Measurements from ENCODE around the gene TRPV4.
A peak's percentile ranks its signal among the peaks of the same experiment; 100 is the strongest.

Gene TRPV4

DNA sequence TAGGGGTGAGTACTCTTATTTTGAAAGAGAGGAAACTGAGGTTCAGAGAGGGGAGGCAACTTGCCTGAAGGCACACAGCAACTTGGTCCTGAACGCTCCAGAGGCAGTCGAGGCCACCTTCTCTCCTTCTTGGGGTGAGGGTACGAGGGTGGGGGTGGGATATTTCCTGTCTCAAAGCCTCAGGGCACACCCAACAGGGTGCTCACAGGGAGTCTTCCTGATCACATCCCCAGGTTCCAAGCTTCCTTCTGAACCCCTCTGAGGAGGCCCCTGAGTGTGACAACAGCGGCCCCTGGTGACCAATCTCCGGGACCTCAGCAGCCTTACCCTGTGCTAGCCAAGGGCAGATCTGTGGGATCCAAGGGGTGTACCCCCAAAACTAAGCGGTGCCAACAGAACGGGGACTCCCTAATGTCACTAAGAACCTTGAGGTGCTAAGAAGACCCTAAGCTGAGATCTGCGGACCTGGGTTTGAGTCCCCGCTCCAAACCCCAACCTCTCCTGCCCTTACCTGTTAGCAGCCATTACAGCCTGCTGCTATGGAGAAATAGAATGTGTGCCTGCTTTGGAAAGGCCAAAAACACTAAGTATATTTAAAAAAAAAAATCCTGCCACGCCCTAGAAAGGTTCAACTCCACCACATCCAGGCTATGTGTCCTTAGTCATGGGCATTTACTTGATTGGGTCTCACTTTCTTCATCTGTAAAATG is 57.9 kb downstream of the TRPV4 start:
- DNase-seq, result peak; percentile 55

DNA sequence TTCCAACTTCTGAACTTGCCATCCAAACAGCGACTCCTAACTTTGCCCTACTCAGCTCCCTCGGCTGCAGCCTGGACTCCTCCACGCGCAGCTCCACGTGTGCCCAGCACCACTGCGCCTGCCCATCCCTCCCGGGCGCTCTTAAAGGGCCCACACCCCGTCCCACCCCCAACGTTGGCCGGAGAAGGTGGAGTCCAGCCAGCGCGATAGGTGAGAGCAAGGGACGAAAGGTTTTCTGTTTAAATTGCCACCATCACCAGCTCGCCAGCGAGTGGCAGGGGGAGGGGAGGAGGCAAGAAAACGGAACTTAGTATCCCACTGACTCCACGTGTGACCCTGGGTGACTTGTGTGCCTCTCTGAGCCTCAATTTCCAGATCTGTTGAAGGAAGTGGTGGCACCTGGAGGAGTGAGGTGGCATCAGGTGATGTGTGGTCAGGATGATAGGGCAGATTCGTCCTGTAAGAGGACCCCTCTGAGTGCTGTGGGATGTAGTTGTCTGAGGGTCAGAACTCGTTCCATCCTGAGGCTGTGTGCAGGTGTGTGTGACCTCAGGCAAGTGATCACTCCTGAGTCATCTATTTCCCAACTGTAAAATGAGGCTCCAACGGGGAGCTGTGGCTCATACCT is 59.7 kb downstream of the TRPV4 start:
- DNase-seq, result no peak

DNA sequence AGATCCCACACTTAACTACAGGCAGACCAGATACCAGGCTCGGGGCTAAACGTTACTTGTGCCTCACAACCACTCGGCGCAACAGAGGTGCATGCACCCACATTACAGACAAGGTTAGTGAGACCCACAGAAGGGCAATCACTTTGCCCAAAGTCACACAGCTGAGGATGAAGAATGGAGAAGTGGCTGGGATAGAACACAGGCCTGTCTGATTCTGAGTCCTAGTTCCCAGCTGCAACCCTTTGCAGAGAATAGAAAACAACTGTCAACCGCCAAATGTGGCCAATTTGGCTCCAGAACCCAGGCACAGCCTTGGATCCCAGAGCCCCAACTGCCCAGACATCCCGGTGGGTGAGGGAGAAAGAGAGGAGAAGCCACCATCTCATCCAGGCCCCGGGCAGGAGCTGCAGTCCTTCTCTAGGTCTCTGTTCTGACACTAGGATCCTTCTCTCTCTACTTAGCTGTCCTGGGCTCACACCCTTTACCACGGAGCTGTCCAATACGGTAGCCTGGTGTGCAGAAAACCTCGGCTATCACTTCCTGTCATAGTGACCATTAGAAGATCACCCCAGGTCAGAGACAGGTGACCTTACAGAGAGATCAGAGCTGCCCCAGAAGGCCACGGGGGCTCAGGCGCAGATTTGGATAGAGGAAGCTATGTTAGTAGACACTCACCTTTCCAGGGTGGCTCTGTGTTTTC is 60.4 kb downstream of the TRPV4 start:
- no peak for DNase-seq

DNA sequence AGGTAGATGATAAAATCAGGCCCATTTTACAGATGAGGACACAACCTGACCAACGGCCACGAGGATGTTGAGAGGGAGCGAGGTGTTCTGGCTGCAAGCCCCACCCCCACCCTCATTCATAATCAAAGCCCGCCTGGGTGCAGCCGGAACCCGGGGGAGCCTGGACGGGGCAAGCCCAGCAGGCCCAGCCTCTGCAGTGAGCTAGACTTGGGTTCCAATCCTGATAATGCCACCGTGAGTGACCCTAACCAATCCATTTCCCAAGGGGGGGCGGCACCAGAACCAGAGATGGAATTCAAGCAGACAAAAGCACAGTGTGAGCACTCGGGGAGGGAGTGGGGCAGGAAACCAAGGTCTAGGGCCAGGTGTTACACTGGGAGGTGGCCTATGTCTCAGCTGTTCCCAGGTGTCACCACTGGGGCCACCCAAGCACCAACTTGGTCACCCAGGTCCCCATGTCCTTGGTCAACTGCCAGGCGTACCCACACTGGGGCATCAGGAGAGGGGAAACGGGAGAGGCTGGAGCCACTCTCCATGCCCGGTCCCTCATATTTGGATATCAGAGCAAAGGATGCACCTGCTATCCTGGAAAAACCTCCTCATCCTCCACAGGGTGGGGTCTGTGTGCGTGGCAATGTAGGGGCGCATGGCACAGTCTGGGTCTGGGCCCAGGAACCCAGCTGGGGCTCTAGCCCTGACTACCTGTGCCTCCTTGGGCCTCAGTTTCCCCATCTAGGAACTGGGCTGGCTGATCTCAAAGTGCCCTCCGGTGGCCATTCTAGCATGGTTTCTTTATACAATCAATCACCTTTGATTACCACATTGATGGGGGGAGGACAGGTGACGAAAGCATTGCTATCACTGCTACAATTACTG is 61.2 kb downstream of the TRPV4 start:
- no peak for DNase-seq

DNA sequence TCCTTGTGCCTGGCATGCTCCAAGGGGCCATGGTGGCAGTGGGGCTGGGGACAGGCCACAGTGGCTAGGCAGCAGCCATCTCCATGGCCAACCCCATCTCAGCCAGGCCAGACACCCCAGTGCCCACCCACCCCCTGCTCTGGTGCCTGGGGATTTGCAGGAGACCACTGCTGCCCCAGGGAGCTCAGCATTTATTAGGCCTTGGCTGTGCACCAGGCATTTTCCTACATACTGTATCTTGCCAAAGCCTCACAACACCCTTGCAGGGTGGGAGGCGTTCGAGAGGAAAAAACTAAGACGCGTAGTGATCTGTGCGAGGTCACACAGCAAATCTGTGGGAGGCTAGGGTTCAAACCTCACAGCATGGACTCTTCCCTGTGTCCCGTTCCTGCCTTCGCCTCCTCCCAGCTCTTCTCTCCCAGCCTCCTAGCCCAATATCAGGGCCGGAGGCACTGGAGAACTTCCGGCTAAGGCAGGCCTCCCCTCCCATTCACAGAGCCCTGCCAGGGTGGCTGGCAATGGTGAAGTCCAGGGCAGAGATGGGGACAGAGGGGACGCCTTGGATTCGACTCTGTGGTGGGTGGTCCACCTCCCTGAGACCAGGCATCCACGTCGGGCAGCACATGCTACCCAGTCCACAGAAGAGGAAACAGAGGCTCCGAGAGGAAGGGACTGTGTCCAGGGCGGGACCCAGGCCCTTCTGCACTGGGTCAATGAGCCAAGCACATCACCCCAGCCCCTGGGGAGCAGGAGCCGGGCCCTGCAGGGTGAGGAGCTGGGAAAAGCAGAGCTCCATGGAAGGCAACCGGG is 62.1 kb downstream of the TRPV4 start:
- no peak for DNase-seq

DNA sequence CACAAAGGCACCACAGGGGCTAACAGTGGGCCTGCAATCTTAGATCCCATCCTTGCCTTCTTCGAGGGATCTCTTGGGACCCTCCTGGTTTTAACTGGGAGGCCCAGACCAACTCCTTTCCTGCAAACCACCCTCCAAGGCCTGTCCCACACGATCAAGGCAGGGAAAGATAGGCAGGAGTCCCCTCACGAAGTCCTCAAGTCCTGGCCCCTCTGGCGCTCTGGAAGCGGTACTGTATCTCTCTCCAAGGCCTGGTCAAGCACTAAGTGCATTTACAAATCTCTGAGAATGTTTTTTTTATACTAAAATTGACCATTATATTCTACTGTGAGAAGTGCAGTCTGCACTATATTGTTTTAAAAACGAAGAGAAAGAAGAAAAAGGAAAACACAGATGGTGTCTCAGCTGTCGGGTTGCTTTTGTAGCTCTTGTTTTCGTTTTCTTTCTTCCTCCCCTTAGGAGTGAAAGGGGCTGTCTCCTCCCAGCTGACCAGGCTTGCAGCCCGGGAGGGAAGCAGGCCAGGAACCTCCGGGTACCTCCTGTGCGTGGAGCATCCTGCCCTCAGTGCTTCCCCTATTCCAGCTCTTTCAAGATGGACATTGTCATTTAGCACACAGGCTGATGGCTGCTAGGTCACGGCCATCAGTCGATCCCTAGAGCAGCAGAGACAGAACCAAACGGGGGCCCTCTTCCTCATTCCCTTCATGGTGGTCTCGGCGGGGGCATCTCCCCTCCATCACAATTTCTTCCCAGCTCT is 62.9 kb downstream of the TRPV4 start:
- DNase-seq, result no peak

DNA sequence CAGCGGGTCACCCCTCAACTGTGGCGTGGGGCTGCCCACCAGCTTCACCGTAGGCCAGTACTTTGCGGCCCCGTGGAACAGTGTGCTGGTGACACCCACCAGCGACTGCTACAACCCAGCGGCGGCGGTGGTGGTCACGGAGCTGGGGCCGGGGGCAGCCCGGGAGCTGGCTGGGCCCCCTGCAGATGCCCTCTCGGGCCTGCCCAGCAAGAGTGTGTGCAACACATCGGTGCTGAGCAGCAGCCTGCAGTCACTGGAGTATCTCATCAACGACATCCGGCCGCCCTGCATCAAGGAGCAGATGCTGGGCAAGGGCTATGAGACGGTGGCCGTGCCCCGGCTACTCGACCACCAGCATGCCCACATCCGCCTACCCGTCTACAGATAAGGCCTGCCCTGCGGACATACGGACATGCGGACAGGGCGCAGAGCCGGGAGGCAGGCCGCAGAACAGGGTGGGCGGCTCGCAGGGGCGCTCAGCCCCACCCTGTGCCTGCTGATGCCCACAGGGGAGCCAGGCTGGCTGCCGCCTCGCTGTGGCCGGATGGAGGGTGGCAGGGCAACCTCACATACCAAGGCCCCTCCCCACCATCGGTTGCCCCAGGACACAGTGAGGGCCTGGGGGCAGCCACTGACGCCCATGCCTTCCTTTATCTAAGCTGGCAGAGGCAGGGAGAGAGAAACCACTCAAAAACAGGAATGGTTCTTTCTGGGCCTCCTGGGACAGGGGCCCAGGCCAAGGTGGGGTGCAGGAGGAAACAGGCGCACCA is 64.1 kb downstream of the TRPV4 start:
- no peak for DNase-seq

DNA sequence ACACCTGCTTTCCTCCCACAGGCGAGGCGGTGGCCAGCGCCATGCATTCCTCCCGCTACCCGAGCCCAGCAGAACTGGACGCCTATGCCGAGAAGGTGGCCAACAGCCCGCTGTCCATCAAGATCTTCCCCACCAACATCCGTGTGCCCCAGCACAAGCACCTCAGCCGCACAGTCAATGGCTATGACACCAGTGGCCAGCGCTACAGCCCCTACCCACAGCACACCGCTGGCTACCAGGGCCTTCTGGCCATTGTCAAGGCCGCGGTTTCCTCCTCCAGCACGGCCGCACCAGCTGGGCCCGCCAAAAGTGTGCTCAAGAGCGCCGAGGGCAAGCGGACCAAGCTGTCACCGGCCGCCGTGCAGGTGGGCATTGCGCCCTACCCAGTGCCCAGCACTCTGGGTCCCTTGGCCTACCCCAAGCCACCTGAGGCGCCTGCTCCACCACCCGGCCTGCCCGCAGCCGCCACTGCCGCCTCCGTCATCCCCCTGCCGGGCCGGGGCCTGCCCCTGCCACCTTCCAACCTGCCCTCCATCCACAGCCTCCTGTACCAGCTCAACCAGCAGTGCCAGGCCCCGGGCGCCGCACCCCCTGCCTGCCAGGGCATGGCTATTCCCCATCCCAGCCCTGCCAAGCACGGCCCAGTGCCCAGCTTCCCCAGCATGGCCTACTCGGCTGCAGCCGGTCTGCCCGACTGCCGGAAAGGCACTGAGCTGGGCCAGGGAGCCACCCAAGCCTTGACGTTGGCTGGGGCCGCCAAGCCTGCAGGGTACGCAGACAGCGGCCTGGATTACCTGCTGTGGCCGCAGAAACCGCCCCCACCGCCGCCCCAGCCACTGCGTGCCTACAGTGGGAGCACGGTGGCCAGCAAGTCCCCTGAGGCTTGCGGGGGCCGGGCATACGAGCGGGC is 65.0 kb downstream of the TRPV4 start:
- no peak for DNase-seq

DNA sequence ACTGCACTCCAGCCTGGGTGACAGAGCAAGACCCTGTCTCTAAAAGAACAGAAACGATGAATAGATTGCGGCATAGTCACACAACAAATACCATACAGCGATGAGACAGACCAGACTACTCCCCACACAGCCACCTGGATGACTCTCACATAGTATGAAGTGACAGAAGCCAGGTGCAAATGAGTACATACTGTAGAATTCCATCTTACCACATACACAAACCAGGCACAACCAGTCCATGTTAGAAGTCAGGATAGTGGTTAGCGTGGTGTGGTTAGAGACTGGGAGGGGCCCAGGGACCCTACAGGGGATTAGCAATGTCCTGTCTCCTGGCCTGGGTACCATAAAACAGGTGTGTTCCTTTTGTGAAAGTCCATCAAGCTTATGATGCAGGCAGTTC is 65.7 kb downstream of the TRPV4 start:
- no peak for DNase-seq

DNA sequence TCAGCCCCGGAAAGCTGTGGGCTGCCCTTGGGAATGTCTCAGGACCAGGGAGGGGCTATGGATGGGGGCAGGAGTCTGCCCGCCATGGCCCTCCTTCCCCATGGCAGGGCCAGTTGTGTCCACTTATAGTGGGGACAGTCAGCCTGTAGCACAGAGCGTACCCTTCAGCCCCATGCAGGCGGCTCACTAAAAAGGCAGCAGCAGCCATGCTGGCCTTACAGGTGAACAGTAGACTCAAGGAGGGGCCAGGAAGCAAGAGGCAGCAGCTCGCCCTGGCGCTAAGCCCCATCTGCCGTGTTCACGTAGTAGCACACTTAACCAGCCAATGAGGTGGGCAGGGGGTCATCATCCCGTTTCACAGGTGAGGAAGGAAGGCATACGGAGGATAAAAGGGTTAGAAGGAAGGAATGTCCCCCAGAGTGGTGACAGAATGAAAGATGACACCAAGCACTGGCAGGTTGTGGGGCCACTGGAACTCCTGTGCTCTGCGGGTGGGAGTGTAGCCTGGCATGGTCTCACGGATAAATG is 66.9 kb downstream of the TRPV4 start:
- DNase-seq, result no peak

DNA sequence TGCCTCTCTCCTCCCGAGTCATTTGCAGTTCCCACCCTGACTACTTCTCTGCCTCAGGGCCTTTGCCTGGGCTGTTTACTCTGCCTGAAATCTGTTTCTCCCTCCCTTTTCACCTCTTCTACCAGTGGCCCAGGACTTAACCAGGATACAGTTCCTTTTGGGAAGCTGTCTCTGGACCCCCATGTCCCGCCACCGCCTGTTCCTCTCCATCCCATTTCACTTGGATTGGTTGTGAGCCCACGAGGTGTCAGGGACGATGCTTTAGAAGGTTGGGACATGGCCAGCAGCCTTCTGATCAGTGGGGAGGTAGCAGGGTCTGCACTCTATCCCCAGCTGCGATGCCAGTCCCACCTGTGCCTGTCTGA is 67.8 kb downstream of the TRPV4 start:
- no peak for DNase-seq

DNA sequence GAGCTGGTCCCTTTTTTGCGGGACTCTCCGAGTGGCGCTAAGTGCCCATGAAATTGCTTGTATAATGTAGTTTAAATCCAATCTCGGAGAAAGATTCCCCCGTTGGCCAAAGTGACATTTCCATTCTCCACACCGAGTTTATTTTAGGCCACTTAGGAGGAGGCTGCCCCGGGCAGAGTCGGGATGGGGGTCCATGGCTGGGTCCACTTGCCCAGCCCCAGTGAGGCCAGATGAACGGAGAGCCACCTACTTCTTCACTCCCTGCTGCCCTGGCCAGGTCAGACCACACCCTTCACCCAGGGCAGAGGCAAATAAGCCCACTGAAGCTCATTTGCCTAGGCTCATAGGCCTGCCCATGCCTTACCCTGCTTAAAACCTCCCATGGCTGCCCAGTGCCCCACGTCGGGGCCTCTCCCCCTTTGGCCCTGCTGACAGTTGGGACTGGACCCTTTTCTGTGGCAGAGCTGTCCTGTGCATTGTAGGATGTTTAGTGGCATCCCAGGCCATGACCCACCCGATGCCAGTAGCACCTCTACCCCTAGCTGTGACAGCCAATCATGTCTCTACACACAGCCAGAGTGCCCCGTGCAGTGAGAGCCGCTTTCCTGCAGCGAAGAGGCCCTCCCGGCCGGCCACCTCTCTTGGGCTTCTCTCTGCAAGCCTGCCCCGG is 68.3 kb downstream of the TRPV4 start:
- DNase-seq, result no peak

DNA sequence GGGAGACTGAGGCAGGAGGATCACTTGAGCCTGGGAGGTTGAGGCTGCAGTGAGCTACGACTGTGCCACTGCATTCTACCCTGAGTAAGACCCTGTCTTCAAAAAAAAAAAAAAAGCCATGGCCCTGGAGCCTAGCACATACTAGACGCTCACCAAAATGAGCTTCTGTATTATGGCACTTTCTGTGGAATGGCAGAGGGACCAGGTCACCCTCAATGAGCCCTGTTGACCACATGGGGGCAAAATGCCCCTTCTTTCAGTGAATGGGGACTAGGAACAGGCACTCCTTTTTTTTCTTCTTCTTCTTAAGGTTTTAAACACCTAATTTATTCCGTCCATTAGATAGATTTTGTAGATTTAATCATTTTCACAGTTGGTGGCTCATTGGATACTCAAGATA is 69.1 kb downstream of the TRPV4 start:
- no peak for DNase-seq

DNA sequence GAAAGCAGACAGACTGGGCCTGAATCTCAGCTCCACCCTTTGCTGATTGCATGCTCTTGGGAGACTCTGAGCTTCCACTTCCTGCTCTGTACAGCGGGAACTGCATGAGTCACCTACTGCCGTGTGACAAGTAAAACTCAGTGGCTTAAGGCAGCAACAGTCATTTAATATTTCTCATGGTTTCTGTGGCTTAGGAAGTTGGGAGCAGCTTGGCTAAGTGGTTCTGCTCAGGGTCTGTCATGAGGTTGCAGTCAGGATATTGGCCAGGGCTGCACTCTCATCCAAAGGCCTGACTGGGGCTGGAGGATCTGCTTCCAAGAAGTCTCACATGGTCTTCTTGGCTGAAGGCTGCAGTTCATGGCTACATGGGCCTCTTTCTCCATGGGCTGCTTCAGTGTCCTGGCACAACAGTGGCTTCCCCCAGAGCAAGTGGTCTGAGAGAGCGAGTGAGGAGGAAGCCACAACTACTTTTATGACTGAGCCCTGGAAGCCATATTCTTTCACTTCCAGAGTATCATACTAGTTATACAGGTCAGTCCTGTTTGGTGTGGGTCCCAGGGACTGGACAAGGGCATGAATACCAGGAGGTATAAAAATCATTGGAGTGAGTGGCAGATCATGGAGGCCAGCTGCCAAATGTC is 69.9 kb downstream of the TRPV4 start:
- peak; percentile 95 for DNase-seq

DNA sequence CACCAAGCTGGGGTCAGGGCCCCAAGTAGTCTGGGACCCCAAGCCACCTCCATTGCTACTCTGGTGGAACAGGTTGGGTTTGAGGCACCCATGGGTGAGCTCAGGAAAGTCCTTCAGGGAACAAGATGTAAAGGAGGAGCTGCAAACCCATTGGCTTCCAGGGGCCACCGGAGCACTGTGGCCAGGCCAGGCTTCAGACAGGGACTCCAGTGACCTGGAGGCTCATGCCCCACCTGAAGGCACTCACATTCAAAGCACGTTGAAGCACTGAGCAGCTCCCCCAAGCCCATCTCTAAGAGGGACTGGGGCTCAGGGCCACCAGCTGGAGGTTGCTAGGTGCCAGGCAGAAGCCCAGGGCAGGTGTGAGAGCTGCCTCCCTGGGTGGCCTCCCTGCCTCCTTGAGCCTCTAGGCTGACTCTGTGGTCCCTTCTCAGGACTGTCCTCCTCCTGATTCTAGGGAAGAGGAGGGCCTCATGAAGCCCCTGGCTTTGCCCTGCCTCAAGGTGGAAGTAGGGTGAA is 70.5 kb downstream of the TRPV4 start:
- DNase-seq, result no peak

DNA sequence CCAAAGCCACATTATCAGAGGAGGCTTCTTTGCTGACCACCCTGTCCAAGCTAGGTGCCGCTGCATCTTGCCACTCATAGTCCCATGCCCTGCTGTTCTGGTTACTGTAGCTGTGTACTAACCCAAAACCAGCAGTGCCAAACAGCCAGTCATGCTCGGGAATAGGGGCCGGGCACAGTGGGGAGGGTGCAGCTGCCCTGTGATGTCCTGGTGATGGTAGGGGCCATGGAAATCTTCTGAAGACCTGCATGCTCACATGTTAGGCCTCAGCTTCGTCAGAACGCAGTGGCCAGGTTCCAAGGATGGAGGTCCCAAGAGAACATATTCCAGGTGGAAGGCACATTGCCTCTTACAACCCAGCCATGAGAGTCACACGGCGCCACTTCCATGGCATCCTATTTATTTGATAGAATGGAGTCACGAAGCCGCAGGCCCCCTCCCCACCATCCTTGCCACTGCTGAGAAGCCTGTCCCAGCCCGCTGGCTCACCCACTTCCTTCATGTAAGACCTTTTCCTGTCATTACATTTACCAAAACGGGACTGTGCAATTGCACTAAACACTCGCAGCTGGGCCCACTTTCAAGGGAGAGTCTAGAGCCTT is 71.0 kb downstream of the TRPV4 start:
- no peak for DNase-seq
